GM19467 (cell line): ENCODE results near the gene RAD9B.
A peak's percentile ranks its signal among the peaks of the same experiment; 100 is the strongest.
"Not testable (repeated sequence)": the region's sequence is repeated elsewhere in the genome, so short reads cannot be mapped to it uniquely, and the experiment has no call there.

Source experiments
- ATAC-seq: cut with Tn5 transposase; IDR thresholded peaks from one replicate; pipeline ENCODE4 v1.9.1; 2021; ENCODE audit warnings: mild to moderate bottlenecking, moderate library complexity; ENCODE audit not compliant: unreplicated experiment

The RAD9B gene

DNA sequence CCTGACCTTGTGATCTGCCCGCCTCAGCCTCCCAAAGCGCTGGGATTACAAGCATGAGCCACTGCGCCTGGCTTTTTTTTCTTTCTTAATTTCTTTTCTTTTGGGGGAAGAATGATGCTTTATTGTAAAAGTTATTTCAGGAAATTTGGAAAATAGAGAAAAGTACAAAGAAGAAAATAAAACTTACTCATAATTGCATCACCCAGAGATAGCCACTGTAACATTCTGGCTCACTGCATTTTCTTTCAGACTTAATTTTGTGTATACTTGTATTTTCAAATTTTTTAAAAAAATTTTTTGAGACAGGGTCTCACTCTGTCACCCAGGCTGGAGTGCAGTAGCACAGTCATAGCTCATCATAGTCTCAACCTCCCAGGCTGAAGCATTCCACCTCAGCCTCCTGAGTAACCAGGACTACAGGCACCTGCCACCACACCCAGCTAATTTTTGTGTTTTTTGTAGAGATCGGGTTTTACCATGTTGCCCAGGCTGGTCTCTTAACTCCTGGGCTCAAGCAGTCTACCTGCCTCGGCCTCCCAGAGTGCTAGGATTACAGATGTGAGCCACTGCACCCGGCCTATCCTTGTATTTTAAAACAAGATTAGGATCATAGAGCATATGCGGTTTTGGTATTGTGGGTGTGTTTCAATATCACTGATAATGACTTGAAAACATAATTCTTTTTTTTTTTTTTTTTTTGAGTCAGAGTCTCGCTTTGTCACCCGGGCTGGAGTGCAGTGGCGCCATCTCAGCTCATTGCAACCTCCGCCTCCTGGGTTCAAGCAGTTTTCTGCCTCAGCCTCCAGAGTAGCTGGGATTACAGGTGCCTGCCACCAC is 19.0 kb downstream of the RAD9B start:
- not testable (repeated sequence) for ATAC-seq

DNA sequence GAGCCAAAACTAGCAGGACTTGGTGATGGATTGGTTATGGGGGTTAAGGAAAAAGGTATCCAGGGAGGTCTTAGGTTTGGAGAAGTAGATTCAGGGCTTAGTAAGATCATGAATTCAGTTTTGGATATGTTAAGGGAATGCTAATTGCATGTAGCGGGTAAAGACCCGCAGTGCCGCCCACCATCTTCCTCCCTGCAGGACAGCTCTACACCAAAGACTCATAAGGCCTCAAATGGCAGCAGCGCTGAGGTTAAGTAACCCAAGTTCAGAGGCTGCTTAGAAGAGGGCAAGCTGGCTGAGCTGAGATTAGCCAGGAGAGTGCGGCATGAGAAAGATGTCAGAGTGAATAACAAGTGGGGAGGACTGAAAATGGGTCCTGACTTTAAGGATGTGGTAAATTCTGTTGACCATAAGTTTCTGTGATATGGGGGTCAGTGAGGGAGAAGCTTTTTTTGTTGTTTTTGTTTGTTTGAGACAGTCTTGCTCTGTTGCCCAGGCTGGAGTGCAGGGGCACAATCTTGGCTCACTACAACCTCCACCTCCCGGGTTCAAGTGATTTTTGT is 26.2 kb downstream of the RAD9B start:
- ATAC-seq, result no peak

- no peak for ATAC-seq
These were observed 28.4 kb downstream of the RAD9B start for GRCh38 chr12:110530511-110530910.

DNA sequence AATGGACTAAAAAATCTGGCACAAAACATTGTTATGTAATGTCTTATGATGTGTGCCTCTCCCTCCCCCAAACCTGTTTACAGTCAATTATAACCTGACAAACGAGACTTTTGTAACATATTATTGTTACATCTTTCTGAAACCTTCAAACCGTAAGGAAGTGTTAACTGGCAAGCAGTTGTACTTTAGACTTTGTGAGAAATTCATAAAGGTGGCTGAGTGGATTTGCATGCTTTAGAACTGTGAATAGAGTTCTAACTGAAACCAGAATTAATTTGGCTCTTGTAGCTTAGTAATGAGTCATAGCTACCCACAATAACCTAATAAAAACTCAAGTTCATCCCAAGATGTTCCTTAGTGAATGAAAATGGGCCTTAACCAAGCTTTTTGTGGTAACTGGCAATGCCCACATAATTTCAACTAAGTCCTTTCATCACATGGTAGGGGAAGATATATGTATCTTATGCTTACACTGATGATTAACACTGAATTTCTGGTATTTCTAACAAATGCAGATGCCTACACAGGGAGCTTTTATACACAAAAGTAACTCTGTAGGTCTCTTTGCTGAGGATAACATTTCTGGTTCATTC is 29.7 kb downstream of the RAD9B start:
- peak; percentile 80 for ATAC-seq

DNA sequence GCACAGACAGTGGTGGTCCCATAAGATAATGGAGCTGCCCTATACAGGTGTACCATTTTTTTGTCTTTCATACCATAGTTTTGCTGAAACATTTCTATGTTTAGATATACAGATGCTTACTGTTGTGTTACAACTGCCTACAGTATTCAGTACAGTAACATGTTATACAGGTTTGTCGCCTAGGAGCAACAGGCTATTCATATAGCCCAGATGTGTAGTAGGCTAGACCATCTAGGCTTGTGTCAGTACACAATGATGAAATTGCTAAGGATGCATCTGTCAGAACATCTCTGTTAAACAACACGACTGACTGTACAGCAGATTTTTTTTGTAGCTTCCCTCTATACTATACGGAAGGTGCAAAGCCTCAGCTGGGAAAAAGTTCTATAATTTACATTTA is 30.5 kb downstream of the RAD9B start:
- ATAC-seq, result no peak

DNA sequence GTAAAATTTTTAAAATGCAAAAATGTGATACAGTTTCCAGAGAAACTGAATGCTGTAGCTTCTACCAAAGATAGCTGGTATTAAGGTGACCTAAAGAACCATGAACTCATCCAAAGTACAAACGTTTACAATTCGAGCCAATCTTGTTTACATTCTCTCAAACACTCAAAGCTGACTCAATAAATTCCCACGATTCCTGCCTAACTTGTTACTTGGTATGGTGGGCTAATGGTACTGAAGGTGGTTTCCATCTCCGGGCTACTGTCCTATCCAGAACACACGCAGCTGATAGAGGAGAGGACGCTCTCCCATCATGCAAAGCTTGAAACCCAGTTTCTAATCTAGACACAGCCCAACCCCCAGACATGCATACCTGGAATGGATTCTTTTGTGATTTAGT is 31.5 kb downstream of the RAD9B start:
- ATAC-seq, result no peak

GRCh38 chr12:110534811-110535210 is 32.7 kb downstream of the RAD9B start:
- no peak for ATAC-seq

GRCh38 chr12:110536834-110537604 is 34.9 kb downstream of the RAD9B start:
- no peak for ATAC-seq

GRCh38 chr12:110537605-110538409 is 35.7 kb downstream of the RAD9B start:
- no peak for ATAC-seq

DNA sequence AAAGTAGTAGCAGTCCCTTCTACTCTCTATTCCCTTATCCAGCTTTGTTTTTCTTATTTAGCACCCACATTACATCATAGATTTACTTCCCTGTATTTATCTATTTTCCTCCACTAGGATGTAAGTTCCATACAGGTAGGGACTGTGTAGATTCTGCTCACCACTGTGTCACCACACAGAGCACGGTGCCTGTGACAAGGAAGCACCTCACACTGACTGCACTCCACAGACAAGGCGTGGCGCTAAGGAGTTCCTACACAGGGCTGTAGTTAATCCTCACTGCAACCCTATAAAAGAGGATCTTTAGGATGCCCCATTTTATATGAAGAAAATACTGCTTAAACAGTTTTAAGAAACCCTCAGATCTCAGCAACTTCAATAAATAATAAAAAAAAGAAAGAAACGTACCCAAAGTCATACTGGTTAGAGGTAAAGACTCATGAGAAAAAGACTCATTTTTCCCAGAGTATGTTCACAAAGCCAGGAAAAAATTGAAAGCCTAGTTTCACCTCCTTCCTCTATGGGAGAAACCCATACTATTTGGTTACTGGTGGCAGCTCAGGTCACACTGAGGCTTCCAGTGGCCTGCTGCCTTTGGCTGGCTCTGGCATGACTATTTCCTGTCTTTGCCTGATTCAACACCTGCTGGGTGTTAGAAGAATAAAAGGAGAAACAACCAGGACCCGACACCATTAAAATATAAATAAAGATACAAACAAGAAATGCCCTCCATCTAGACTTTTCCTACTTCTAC is 36.9 kb downstream of the RAD9B start:
- ATAC-seq, result no peak

DNA sequence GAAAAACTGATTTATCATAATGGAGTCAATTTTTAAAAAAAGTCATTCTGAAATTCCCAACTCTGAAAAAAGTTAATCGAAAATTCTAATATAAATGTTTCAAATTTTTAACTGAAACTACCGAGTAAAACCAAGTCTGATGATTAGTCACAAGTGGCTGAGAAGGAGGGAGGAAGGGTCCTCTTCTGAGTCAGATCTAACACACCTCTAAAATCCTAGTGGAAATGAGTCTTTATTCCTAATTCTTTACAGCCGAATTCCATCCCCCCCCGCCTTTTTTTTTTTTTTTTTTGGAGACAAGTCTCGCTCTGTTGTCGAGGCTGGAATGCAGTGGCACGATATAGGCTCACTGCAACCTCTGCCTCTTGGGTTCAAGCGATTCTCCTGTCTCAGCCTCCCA is 37.9 kb downstream of the RAD9B start:
- no peak for ATAC-seq

DNA sequence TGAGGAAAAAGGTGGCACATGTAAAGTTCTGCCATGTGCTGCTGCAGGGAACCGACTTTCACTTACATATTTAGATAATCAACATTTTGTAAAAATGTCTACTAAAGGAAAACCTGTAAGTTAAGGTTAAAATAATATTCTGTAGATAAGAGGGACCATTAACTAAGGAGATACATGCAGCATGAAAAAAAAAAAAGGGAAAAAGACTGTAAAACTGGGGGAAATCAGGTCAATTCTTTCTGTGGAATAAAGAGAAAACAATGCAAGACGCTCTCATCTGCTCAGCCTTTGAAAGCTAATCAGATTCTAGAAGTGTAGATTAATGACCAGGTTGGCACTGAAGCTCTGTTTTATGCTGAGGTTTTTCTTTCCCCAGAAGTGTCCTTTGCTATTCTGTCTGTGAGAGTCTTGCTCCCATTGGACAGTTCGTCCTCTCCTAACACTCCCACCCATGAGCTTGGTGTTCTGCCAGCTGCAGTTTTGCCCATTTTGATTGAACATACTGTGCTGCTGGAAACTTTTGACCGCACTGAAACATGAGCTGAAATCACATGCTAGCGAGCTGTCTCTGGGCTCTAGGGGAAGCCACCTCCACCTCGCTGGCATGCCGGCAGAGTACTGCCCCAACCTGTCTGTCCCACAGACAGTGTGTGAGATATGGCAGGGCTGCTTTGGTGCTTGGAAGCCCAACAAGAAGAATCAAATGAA is 41.3 kb downstream of the RAD9B start:
- no peak for ATAC-seq

- ATAC-seq, result no peak
These were observed 41.8 kb downstream of the RAD9B start for GRCh38 chr12:110543965-110544364.

DNA sequence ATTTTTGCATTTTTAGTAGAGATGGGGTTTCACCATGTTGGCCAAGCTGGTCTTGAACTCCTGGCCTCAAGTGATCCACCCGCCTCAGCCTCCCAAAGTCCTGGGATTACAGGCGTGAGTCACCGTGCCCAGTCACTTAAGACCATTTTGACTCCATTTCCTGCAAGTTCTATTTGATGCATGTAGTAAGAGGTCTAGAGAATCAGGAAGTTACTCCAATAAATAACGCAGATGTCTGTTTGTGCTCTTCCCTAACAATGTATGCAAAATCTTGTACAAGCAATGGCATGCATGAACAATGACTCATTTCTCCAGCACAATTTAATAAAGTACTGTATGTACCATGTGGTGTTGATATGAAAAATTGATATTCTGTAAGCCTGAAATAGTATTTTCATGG is 43.1 kb downstream of the RAD9B start:
- not testable (repeated sequence) for ATAC-seq

GRCh38 chr12:110545812-110546211 is 43.7 kb downstream of the RAD9B start:
- no peak for ATAC-seq

DNA sequence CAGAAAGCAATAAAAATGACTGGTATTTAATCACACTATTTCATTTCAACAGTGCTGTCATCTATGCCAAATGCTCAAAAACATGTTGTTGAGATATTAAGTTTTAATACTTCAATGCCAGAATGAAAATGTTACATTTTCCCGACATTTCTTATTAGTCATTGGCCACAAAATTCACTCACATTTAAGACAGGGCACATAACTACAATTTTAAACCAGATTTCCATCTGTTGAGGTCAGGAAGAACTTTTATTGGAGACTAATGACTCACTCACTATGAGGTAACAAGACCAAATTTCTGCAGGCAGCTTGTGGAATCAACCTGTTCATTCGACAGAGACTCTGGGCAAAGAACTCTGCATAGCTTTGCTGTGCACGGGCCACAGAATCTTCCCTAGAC is 44.2 kb downstream of the RAD9B start:
- ATAC-seq, result no peak

DNA sequence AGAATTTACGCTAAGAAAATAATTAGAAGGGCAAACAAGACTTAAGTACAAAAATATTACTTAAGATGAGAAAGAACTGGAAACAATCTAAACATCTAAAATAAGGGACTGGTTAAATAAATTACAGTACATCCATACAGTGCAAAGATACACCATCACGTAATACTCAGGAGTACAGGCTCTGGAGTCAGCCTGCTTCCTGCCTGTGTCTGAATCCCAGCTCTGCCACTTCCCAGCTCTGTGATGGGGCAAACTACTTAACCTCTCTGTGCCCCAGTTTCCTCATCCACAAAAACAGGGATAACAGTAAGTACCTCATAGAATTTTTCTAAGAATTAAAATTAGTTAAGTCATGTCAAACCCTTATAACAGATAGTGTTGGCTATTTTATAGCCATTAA is 45.0 kb downstream of the RAD9B start:
- ATAC-seq, result no peak

GRCh38 chr12:110548678-110549077 is 46.5 kb downstream of the RAD9B start:
- no peak for ATAC-seq

DNA sequence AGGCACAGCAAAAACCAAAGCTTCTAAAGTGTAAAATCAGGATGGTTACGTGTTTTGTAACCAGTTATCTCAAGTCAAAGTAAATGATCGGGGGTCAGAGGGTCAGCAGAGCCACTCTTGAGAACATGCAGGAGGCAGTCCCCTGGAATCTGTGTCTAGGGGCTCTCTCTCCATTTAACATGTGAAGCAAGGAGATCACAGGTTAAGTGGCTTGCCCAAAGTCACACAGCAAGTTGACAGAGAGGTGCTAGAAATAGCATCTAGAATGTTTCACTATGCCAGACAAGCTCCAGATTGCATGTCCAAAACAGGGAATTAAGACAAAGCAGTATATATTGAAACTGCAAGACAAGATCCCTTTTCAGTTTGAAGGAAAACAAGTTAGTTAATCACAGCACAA is 47.6 kb downstream of the RAD9B start:
- no peak for ATAC-seq
